A549 (cell line): ENCODE results near the gene GIMAP8.

Experiments used
- CBX8 ChIP-seq: fragments of 200-600 bp; sonication (generic); IDR thresholded peaks from 2 replicates; pipeline ENCODE4 v1.6.1; 2016
- SMC3 ChIP-seq: fragments of >200 bp; sonication (Bioruptor Twin); formaldehyde crosslinking; IDR thresholded peaks from 3 replicates; pipeline ENCODE4 v1.6.1; 2018; ENCODE audit warnings: inconsistent platforms
- TF ChIP-seq, protein P1 (sequence below): fragments of >200 bp; sonication (Bioruptor Twin); formaldehyde crosslinking; IDR thresholded peaks from 2 replicates; pipeline ENCODE4 v1.6.1; 2016

DNA sequence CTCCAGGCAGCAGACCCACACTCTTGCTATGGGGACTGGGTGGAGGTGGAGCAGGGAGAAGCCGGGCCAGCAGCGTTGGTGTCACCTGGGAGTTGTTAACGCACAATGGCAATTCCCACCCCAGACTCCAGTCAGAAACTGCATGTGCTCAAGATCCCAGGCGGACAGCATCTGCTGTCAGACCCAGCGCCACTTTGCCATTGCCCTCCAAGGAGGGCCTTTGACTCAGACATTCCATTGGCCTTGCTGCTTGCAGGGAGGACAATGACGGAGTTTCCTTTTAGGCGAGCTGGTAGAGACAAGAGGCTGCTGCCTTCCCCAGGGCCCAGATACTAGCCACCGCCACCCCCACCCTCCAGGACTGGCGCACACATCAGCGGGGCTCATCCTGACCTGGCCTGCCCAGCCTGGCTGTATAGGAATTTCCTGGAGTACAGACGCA lies 36.8 kb upstream of the GIMAP8 start:
- TF ChIP-seq SMC3 (no peak), CBX8 (no peak)
- TF ChIP-seq, protein P1, sequence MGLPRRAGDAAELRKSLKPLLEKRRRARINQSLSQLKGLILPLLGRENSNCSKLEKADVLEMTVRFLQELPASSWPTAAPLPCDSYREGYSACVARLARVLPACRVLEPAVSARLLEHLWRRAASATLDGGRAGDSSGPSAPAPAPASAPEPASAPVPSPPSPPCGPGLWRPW = no peak
